ENCODE measurements around the gene MSX1.

The MSX1 gene

GRCh38 chr4:4840351-4840750 lies 19.1 kb upstream of the MSX1 start:
- H4K20me1 ChIP-seq (ENCODE audit: insufficient read depth, low read length), result no peaks in the 10 kb centered on the region

GRCh38 chr4:4841156-4841555 lies 18.3 kb upstream of the MSX1 start:
- no peak overlapping the region for H3K9ac ChIP-seq (ENCODE audit: low read length)
- no peak overlapping the region for H3K4me2 ChIP-seq (ENCODE audit: low read length)
- H3K4me1 ChIP-seq (ENCODE audit: low read length), result no peaks in the 10 kb centered on the region
- no peak overlapping the region for H3K4me3 ChIP-seq (ENCODE audit: low read length)
- H3K27ac ChIP-seq (ENCODE audit: low read length), result no peak overlapping the region
- no peak for TF ChIP-seq CTCF (IDR thresholded peaks at IDR 0.05; ENCODE audit: low read depth, low read length)
- no peak for TF ChIP-seq EZH2phosphoT487 (IDR thresholded peaks at IDR 0.05; ENCODE audit: low read depth)
- no peaks in the 10 kb centered on the region for H3K36me3 ChIP-seq (replicated peaks; ENCODE audit: low read depth, low read length)
- H3K27me3 ChIP-seq (ENCODE audit: low read depth, low read length), result no peaks in the 10 kb centered on the region; the same call in 1 of the 2 replicates
- H3K9me3 ChIP-seq (ENCODE audit: insufficient read depth, low read length), result no peaks in the 10 kb centered on the region
- H2AFZ ChIP-seq (ENCODE audit: low read depth, low read length), result no peak overlapping the region
- no peaks in the 10 kb centered on the region for H3K79me2 ChIP-seq (ENCODE audit: low read length)
- no peaks in the 10 kb centered on the region for H4K20me1 ChIP-seq (ENCODE audit: insufficient read depth, low read length)

More at GRCh38 chr4:4840351-4840750, 19.1 kb upstream of the MSX1 start:
- Histone ChIP-seq H3K4me3 (ENCODE audit: low read length) (no peak overlapping the region), H3K36me3 (replicated peaks; ENCODE audit: low read depth, low read length) (no peaks in the 10 kb centered on the region), H3K79me2 (ENCODE audit: low read length) (no peaks in the 10 kb centered on the region), H3K9me3 (ENCODE audit: insufficient read depth, low read length) (no peaks in the 10 kb centered on the region), H3K4me2 (ENCODE audit: low read length) (no peak overlapping the region), H2AFZ (ENCODE audit: low read depth, low read length) (no peak overlapping the region), H3K27me3 (ENCODE audit: low read depth, low read length) (peaks cover 3% of the 10 kb centered on the region; the same call in 1 of the 2 replicates), H3K27ac (ENCODE audit: low read length) (no peak overlapping the region), H3K9ac (ENCODE audit: low read length) (no peak overlapping the region), H3K4me1 (ENCODE audit: low read length) (no peaks in the 10 kb centered on the region)
- TF ChIP-seq EZH2phosphoT487 (IDR thresholded peaks at IDR 0.05; ENCODE audit: low read depth) (no peak), CTCF (IDR thresholded peaks at IDR 0.05; ENCODE audit: low read depth, low read length) (no peak)

GRCh38 chr4:4842476-4843441 lies 16.7 kb upstream of the MSX1 start:
- H3K79me2 ChIP-seq (ENCODE audit: low read length), result no peaks in the 10 kb centered on the region
- no peaks in the 10 kb centered on the region for H3K36me3 ChIP-seq (replicated peaks; ENCODE audit: low read depth, low read length)
- no peak overlapping the region for H2AFZ ChIP-seq (ENCODE audit: low read depth, low read length)
- no peaks in the 10 kb centered on the region for H4K20me1 ChIP-seq (ENCODE audit: insufficient read depth, low read length)
- H3K4me1 ChIP-seq (ENCODE audit: low read length), result no peaks in the 10 kb centered on the region
- H3K4me2 ChIP-seq (ENCODE audit: low read length), result no peak overlapping the region
- no peak for TF ChIP-seq EZH2phosphoT487 (IDR thresholded peaks at IDR 0.05; ENCODE audit: low read depth)
- TF ChIP-seq CTCF (IDR thresholded peaks at IDR 0.05; ENCODE audit: low read depth, low read length), result no peak
- peaks cover 5% of the 10 kb centered on the region; the same call in 1 of the 2 replicates for H3K27me3 ChIP-seq (ENCODE audit: low read depth, low read length)
- H3K9me3 ChIP-seq (ENCODE audit: insufficient read depth, low read length), result no peaks in the 10 kb centered on the region
- H3K27ac ChIP-seq (ENCODE audit: low read length), result no peak overlapping the region
- H3K9ac ChIP-seq (ENCODE audit: low read length), result no peak overlapping the region
- no peak overlapping the region for H3K4me3 ChIP-seq (ENCODE audit: low read length)

- Histone ChIP-seq H3K4me1 (ENCODE audit: low read length) (no peaks in the 10 kb centered on the region), H3K9me3 (ENCODE audit: insufficient read depth, low read length) (no peaks in the 10 kb centered on the region), H2AFZ (ENCODE audit: low read depth, low read length) (no peak overlapping the region), H4K20me1 (ENCODE audit: insufficient read depth, low read length) (no peaks in the 10 kb centered on the region), H3K36me3 (replicated peaks; ENCODE audit: low read depth, low read length) (no peaks in the 10 kb centered on the region), H3K4me2 (ENCODE audit: low read length) (no peak overlapping the region), H3K4me3 (ENCODE audit: low read length) (no peak overlapping the region), H3K27me3 (ENCODE audit: low read depth, low read length) (peaks cover 5% of the 10 kb centered on the region; the same call in 1 of the 2 replicates), H3K79me2 (ENCODE audit: low read length) (no peaks in the 10 kb centered on the region), H3K9ac (ENCODE audit: low read length) (no peak overlapping the region), H3K27ac (ENCODE audit: low read length) (no peak overlapping the region)
- TF ChIP-seq CTCF (IDR thresholded peaks at IDR 0.05; ENCODE audit: low read depth, low read length), result no peak
- no peak for TF ChIP-seq EZH2phosphoT487 (IDR thresholded peaks at IDR 0.05; ENCODE audit: low read depth)
Measured at GRCh38 chr4:4843635-4844291, 15.7 kb upstream of the MSX1 start.

Data from OCI-LY3 (cell line).